ENCODE data around the gene TBL3.

- TF ChIP-seq CTCF (conservative IDR thresholded peaks at IDR 0.05) (no peak), ZFX (IDR thresholded peaks at IDR 0.05) (no peak)
These were observed 3.8 kb downstream of the TBL3 start for GRCh38 chr16:1975432-1976215.

Measured in C4-2B (cell line).